Measurements from ENCODE around the gene UBE2I.

DNA sequence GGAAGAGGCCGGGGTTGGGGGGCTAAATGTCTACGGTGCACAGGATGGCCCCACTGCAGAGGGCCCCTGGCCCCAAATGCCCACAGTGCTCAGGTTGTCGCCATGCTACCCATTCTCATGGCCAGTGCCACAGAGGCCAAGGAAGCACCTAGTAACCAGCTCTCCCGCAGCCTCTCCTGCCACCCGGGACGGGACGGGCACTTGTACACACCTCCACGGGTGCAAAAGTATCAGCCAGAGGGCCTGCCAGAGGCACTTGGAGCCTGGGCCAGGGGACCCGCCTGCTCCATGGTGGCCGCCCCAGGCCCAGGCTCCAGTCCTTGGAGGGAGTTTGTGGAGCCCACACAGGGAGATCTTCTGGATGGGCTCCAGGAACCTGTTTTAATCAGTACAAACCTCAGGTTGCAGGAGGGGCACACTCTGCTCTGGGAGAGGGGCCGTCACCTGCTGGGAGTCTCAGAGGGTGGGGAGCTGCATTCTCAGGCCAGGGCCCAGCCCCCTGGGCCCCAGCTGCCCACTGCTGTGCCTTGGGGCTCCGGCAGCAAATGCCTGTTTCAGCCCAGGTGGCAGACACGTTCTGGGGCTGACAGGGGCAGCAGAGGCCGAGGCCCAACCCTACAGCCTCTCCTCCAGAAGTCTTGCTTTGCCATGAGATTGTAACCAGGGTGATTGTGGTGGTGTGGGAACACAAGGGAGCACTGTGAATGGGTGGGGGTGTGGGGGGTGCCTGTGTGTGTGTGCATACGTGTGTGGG, 45.7 kb upstream of the UBE2I start:
- TF ChIP-seq, protein P1, sequence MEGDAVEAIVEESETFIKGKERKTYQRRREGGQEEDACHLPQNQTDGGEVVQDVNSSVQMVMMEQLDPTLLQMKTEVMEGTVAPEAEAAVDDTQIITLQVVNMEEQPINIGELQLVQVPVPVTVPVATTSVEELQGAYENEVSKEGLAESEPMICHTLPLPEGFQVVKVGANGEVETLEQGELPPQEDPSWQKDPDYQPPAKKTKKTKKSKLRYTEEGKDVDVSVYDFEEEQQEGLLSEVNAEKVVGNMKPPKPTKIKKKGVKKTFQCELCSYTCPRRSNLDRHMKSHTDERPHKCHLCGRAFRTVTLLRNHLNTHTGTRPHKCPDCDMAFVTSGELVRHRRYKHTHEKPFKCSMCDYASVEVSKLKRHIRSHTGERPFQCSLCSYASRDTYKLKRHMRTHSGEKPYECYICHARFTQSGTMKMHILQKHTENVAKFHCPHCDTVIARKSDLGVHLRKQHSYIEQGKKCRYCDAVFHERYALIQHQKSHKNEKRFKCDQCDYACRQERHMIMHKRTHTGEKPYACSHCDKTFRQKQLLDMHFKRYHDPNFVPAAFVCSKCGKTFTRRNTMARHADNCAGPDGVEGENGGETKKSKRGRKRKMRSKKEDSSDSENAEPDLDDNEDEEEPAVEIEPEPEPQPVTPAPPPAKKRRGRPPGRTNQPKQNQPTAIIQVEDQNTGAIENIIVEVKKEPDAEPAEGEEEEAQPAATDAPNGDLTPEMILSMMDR (IDR thresholded peaks at IDR 0.05; ENCODE audit: low read depth, low read length, missing input control): no peak
- TF ChIP-seq EGR1 (IDR thresholded peaks at IDR 0.05; ENCODE audit: low read depth in 2 of 2) (no peak), FOXA1 (IDR thresholded peaks at IDR 0.05) (no peak), SP1 (IDR thresholded peaks at IDR 0.05) (no peak), REST (IDR thresholded peaks at IDR 0.05) (no peak), YY1 (IDR thresholded peaks at IDR 0.05) (no peak), HNF4A (conservative IDR thresholded peaks at IDR 0.05) (no peak), NR2F2 (IDR thresholded peaks at IDR 0.05) (no peak), ATF3 (IDR thresholded peaks at IDR 0.05) (no peak)
